HPDE6-E6E7 (cell line): ENCODE data around the gene MBD2.
A peak's percentile ranks its signal among the peaks of the same experiment; 100 is the strongest.
"Not testable (repeated sequence)": the region's sequence is repeated elsewhere in the genome, so short reads cannot be mapped to it uniquely, and the experiment has no call there.

Experiments
- DNase-seq: peaks from one replicate; pipeline ENCODE4 v3.0.0; 2011; ENCODE audit warnings: missing footprints; ENCODE audit errors: extremely low spot score

The MBD2 gene

GRCh38 chr18:54149078-54149697 is 75.3 kb downstream of the MBD2 start:
- peak; percentile 73 for DNase-seq

GRCh38 chr18:54148678-54149077 is 75.8 kb downstream of the MBD2 start:
- no peak for DNase-seq

- DNase-seq: no peak
Measured at GRCh38 chr18:54148151-54148550, 76.3 kb downstream of the MBD2 start.

- DNase-seq: no peak
Measured at GRCh38 chr18:54147439-54147838, 77.0 kb downstream of the MBD2 start.

GRCh38 chr18:54141041-54141608 is 83.3 kb downstream of the MBD2 start:
- DNase-seq: no peak

GRCh38 chr18:54140641-54141040 is 83.8 kb downstream of the MBD2 start:
- no peak for DNase-seq

- DNase-seq: no peak
Measured at GRCh38 chr18:54135216-54135615, 89.3 kb downstream of the MBD2 start.

GRCh38 chr18:54134053-54134452 is 90.4 kb downstream of the MBD2 start:
- DNase-seq: no peak

GRCh38 chr18:54130631-54131030 is 93.8 kb downstream of the MBD2 start:
- no peak for DNase-seq

GRCh38 chr18:54130177-54130576 is 94.3 kb downstream of the MBD2 start:
- no peak for DNase-seq

GRCh38 chr18:54129448-54130067 is 94.9 kb downstream of the MBD2 start:
- DNase-seq: no peak

GRCh38 chr18:54127759-54128378 is 96.6 kb downstream of the MBD2 start:
- DNase-seq: no peak

GRCh38 chr18:54125429-54125828 is 99.0 kb downstream of the MBD2 start:
- no peak for DNase-seq

- DNase-seq: not testable (repeated sequence)
Measured at GRCh38 chr18:54123720-54124440, 100.6 kb downstream of the MBD2 start.

- DNase-seq: no peak
Measured at GRCh38 chr18:54119524-54120019, 104.9 kb downstream of the MBD2 start.

- DNase-seq: no peak
Measured at GRCh38 chr18:54117853-54118773, 106.4 kb downstream of the MBD2 start.

GRCh38 chr18:54116541-54117257 is 107.8 kb downstream of the MBD2 start:
- DNase-seq: no peak

GRCh38 chr18:54112356-54112755 is 112.1 kb downstream of the MBD2 start:
- DNase-seq: no peak

- peak; percentile 71 for DNase-seq
Measured at GRCh38 chr18:54109131-54109683, 115.3 kb downstream of the MBD2 start.

- no peak for DNase-seq
Measured at GRCh38 chr18:54102123-54102522, 122.3 kb downstream of the MBD2 start.
